HG03139 (cell line): ENCODE results near the gene DRG2.

ENCODE experiments used
- ATAC-seq: cut with Tn5 transposase; IDR thresholded peaks from one replicate; pipeline ENCODE4 v1.9.1; 2021; ENCODE audit not compliant: unreplicated experiment

Gene DRG2

DNA sequence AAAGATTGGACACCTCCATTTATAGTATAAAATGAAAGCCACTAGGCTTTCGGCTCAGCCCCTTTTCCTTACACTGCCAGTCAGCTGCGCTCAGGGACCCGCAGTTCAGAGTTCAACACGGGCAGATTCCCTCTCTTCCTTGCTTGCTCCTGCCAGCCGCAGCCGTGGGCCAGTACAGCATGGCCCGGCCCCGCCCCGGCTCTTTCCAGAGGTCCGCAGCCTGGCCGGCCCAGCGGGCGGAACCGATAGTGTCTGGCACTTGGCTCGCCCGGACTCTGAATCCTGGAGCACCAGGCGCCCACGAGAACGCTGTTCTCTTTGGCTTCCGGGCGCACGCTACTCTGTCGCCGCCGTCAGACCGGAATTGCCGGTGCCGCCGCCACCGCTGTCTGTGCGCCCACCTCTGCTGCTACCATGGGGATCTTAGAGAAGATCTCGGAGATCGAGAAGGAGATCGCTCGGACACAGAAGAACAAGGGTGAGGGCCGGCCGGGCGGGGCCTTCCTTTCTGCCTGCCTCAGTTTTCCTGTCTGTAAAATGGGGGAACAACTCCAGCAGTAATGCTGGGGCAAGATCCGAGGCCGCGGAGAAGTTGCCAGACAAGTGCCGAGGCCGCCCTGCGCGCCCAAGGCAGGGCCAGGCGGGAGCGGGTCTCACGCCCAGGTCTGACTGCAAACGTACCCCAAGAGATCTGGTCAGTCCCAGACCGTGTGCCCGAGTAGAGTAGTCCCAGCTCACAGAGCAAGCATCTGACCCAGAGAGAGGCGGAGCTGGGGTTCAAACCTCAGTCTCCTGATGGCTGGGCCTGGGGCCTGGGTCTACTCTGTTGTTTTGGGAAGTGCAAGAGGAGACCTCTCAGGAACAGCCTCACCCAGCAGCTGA, at the start of gene DRG2:
TSS of gene DRG2 (plus strand) at position 339 of the 882 bp plus-strand sequence. CDS start at position 415, 76 bp downstream.
- peak; percentile 84 for ATAC-seq

DNA sequence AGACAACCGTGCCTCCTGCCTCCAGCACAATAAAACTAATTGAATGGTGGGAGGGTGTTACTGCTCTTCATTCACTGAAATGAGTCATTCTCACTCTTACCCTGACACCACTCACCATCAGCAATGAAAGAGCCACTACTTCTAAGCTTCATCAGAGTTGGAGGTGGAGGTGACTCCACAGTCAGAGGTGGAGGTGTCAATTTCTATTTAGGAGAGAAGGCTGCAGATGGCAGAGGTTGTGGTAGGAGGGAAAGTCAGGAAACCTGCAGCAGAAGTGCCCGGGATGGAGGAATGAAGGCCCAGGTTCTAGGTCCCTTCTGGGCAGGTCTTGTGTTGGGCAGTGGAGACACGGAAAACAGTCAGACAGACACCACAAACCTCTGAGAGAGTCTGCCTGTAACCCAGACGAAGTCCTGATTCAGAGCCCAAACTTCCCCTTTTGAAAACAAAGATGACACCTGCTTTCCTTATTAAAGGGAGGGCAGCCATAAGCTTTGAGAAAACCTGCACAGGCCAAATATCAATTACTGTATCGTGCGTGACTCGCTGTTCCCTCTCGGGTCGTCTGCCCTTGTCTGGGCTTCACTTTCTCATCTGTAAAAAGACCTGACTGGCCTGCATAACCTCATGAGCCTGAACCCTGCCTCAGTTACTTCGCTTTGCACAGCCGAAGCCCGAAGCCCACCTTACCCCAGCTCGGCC, 49.4 kb upstream of the DRG2 start:
- no peak for ATAC-seq

DNA sequence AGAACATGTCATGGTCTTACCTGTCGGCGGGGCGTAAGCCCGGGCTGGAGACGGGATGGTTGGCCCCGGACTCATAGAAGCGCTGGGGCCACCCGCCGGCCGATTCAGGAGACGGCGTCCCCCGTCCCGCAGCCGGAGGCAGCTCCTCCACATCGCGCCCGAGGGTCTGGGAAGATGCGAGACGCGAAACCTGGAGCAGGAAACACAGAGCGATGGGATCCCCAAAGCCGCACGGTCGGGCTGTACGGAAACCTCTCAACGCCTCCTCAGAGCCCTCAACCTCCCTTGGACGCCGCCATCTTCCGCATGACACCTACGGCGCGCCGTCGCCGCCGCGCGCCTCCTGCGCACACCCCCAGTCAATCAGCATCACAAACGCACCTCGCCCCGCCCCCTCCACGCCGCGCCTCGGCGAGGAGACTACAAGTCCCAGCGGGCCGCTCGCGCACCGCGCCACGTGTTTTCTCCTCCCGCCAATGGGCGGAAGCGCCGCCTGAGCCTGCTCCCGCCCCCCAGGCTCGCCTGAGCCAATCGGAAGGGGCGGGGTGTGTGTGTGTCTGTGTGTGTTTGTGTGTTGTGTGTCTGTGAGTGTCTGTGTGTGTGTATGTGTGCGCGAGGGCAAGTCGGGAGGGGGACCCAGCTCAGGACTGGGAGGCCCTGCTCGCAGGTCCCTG, 48.8 kb upstream of the DRG2 start, which contains the start of the genes ATPAF2 and GID4:
TSS of gene ATPAF2 (minus strand) at position 308 of the 674 bp plus-strand sequence. CDS start at position 153, 155 bp downstream.
TSS of gene GID4 (plus strand) at position 548 of the 674 bp plus-strand sequence. CDS start at position 605, 57 bp downstream.
- ATAC-seq = peak; percentile 84

GRCh38 chr17:18039535-18040260, 48.0 kb upstream of the DRG2 start:
- ATAC-seq = peak; percentile 20

DNA sequence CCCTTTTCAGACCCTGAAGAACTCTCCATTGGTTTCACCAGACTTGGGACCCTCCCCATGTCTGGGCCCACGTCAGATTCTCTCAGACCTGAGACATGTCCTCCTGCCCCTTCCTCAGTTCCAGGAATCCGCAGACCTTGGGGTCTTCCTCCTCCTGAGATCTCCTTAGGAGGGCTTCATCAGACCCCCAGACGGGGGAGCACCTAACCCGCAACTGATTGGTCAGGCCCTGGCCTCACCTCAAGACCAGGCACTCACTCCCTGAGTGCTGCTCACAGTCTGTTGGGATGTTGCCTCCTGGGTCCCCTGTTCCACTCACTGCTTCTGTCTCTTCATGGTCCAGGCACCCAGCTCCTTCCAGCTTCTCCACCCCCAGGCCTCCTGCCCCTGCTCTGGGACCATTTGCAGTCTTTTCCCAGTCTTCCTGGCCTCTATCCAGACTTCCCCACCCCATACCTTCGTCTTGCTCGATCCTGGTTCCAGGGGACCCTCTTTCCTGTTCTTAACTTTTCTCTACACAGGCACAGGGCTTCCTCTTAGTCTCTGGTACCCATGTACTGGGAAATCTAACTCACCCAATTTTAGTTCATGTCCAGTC, 47.4 kb upstream of the DRG2 start:
- ATAC-seq = no peak

- ATAC-seq = no peak
These were observed 46.0 kb upstream of the DRG2 start for GRCh38 chr17:18041776-18042175.

DNA sequence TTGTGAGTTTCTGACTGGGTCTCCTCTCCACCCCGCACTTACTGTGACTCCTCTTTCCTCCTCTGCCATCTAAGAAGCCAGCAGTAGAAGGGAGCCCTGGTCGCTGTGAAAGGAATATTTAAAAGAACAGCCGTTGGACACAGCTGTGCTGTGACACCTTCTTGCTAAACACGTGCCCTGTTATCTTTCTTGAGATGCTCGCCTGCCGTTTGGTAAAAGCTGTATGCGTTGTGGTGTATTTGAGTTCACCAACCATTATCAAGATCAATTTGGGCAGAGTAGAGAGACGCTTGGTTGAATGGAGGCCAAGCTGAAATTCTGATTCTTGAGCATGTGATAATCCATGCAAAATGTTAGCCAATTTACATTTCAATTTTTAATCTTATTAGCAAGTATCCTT, 44.8 kb upstream of the DRG2 start:
- no peak for ATAC-seq

- ATAC-seq = no peak
These were observed 44.3 kb upstream of the DRG2 start for GRCh38 chr17:18043491-18043890.

GRCh38 chr17:18044609-18045008, 43.1 kb upstream of the DRG2 start:
- ATAC-seq = no peak

- no peak for ATAC-seq
These were observed 41.9 kb upstream of the DRG2 start for GRCh38 chr17:18045691-18046350.

DNA sequence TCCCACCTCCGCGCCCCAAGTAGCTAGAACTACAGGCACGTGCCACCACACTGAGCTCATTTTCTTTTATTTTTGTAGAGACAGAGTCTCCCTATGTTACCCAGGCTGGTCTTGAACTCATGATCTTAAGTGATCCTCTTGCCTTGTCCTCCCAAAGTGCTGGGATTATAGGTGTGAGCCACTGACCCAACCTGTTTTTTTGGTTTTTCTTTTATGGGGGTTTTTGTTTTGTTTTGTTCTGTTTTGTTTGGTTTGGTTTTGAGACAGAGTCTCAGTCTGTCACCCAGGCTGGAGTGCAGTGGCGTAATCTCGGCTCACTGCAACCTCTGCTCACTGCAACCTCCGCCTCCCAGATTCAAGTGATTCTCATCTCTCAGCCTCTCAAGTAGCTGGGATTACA, 32.2 kb upstream of the DRG2 start:
- ATAC-seq = no peak

- ATAC-seq = no peak
These were observed 31.5 kb upstream of the DRG2 start for GRCh38 chr17:18056214-18056613.

- ATAC-seq = no peak
These were observed 28.5 kb upstream of the DRG2 start for GRCh38 chr17:18059283-18059682.

DNA sequence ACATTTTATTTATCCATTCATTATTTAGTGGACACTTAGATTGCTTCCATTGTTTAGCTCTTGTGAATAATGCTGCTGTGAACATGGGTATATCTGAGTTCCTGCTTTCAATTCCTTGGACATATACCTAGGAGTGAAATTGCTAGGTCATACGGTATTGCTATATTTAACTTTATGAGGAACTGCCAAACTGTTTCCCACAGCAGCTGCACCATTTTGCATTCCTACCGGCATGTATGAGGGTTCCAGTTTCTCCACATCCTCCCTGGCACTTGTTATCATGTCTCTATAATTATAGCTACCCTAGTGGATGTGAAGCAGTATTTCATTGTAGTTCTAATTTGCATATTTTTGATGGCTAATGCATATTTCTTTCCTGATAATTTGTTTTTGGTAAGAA, 23.7 kb upstream of the DRG2 start:
- ATAC-seq = no peak

GRCh38 chr17:18065546-18065945, 22.2 kb upstream of the DRG2 start:
- ATAC-seq = no peak

GRCh38 chr17:18066866-18067265, 20.9 kb upstream of the DRG2 start:
- no peak for ATAC-seq

GRCh38 chr17:18069101-18069500, 18.6 kb upstream of the DRG2 start:
- ATAC-seq = no peak

GRCh38 chr17:18070861-18071340, 16.8 kb upstream of the DRG2 start:
- no peak for ATAC-seq

GRCh38 chr17:18071751-18072150, 16.0 kb upstream of the DRG2 start:
- no peak for ATAC-seq
